Rectal smooth muscle tissue (tissue), 1 donor: ENCODE data around the gene PITPNC1.

Experiments used
- H3K27ac ChIP-seq: one replicate; pipeline ENCODE4 v1.7.0; 2013; ENCODE audit warnings: low read depth, low read length, inconsistent platforms
- H3K27me3 ChIP-seq: one replicate; pipeline ENCODE4 v1.7.0; 2013; ENCODE audit warnings: low read length; ENCODE audit not compliant: control insufficient read depth, insufficient read depth
- H3K36me3 ChIP-seq: one replicate; pipeline ENCODE4 v1.7.0; 2013; ENCODE audit warnings: low read length; ENCODE audit not compliant: control insufficient read depth, insufficient read depth
- H3K4me1 ChIP-seq: one replicate; pipeline ENCODE4 v1.7.0; 2013; ENCODE audit warnings: low read length; ENCODE audit not compliant: control insufficient read depth, insufficient read depth
- H3K4me3 ChIP-seq: one replicate; pipeline ENCODE4 v1.7.0; 2013; ENCODE audit warnings: low read length
- H3K9ac ChIP-seq: one replicate; pipeline ENCODE4 v1.7.0; 2013; ENCODE audit warnings: low read length

PITPNC1 gene

DNA sequence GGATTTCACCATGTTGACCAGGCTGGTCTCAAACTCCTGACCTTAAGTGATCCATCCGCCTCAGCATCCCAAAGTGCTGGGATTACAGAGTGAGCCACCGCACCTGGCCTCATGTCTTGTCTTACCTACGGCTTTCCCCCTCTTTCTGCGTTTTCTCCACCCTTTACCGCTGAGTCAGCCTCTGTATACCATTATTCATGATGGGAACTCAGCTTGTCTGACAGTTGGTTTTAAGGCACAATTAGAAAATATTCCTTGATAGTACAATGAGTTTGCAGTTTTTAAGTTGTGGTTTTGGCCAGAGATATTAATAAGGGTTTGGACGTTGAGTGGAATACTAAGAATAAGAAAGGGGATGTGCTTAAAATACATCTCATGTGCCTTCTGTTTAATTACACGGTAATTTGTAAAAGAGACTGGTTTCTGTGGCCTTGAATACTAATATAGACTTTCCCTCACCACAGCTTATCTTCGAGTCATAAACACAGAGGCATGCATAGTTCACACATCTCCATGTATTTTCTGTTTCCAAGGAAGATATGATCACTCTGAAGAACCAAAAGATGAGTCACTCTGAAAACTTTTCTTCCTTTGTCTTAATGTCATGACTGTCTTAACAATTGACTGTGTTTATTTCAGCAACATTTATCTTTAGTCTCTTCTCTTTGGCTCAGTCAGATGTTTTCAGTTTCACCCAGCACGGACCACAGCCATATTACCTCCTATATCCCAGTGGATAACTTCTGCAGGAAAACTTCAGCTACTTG lies 54.4 kb downstream of the PITPNC1 start:
- no peaks in the 10 kb centered on the region for H3K36me3 ChIP-seq
- no peaks in the 10 kb centered on the region for H3K27me3 ChIP-seq
- H3K9ac ChIP-seq: no peak overlapping the region
- H3K4me1 ChIP-seq: no peaks in the 10 kb centered on the region
- no peak overlapping the region for H3K4me3 ChIP-seq
- no peak overlapping the region for H3K27ac ChIP-seq

- H3K27ac ChIP-seq: no peak overlapping the region
- no peak overlapping the region for H3K4me3 ChIP-seq
- no peaks in the 10 kb centered on the region for H3K27me3 ChIP-seq
- no peak overlapping the region for H3K9ac ChIP-seq
- H3K36me3 ChIP-seq: no peaks in the 10 kb centered on the region
- no peaks in the 10 kb centered on the region for H3K4me1 ChIP-seq
Measured at GRCh38 chr17:67433248-67433924, 56.3 kb downstream of the PITPNC1 start.

GRCh38 chr17:67434061-67434525 lies 57.0 kb downstream of the PITPNC1 start:
- no peaks in the 10 kb centered on the region for H3K4me1 ChIP-seq
- H3K36me3 ChIP-seq: no peaks in the 10 kb centered on the region

DNA sequence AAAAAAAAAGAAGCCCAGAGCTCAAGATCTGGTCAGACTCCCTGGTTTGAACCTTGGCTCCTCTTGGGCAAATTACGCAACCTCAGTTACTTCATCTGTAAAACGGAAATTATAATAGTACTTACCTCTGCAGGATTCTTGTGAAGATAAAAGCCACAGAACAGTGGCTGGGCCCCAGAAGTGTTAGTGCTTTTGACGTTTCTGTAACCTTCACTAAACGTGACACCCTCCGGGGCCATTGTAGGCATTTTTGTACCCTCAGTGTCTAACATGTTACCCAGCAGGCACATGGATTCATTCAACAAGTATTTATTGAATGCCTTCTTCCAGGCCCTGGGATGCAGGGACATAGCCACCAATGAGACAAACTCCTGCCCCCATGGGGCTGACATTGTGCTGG lies 58.0 kb downstream of the PITPNC1 start:
- H3K36me3 ChIP-seq: no peaks in the 10 kb centered on the region
- H3K4me3 ChIP-seq: no peak overlapping the region
- no peak overlapping the region for H3K27ac ChIP-seq
- no peak overlapping the region for H3K9ac ChIP-seq
- no peaks in the 10 kb centered on the region for H3K4me1 ChIP-seq
- H3K27me3 ChIP-seq: no peaks in the 10 kb centered on the region

More at GRCh38 chr17:67434061-67434525, 57.0 kb downstream of the PITPNC1 start:
- Histone ChIP-seq H3K27ac (no peak overlapping the region), H3K9ac (no peak overlapping the region), H3K4me3 (no peak overlapping the region), H3K27me3 (no peaks in the 10 kb centered on the region)

DNA sequence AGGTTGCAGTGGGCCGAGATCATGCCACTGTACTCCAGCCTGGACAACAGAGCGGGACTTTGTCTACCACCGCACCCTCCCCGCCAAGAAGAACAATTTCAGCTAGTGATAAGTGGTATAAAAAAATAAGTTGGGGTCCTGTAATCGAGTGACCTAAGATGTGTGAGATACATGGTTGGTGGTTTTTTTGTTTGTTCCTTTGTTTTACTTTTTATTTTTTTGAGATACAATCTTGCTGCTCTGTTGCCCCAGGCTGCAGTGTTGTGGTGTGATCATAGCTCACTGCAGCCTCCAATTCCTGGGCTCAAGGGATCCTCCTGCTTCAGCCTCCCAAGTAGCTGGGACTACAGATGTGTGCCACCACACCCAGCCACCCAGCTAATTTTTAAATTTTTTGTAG lies 58.7 kb downstream of the PITPNC1 start:
- Histone ChIP-seq H3K36me3 (no peaks in the 10 kb centered on the region), H3K4me1 (no peaks in the 10 kb centered on the region), H3K9ac (no peak overlapping the region), H3K4me3 (no peak overlapping the region), H3K27ac (no peak overlapping the region), H3K27me3 (no peaks in the 10 kb centered on the region)

- no peak overlapping the region for H3K27ac ChIP-seq
- no peaks in the 10 kb centered on the region for H3K36me3 ChIP-seq
- no peak overlapping the region for H3K4me3 ChIP-seq
- no peaks in the 10 kb centered on the region for H3K4me1 ChIP-seq
- no peak overlapping the region for H3K9ac ChIP-seq
- H3K27me3 ChIP-seq: no peaks in the 10 kb centered on the region
Measured at GRCh38 chr17:67436233-67436632, 59.2 kb downstream of the PITPNC1 start.

- Histone ChIP-seq H3K4me1 (no peaks in the 10 kb centered on the region), H3K36me3 (no peaks in the 10 kb centered on the region), H3K27ac (no peak overlapping the region), H3K4me3 (no peak overlapping the region), H3K27me3 (no peaks in the 10 kb centered on the region), H3K9ac (no peak overlapping the region)
Measured at GRCh38 chr17:67438667-67439066, 61.6 kb downstream of the PITPNC1 start.

DNA sequence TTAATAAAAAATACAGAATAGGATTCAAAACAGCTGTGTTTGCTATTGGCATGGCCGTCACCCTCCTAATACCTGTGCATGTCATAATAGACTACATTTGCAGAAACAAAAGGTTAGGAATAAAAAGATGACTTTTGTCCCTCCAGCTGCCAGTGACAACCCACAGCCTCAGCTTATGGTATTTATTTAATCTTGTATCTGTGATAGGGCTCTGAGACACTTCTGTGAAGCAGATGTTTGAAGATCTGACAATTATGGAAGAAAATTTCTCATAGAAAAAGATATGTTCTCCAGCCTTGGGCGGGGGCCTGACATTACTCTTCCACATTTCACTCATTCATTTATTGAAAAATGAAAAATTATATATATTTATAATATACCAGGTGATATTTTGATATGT lies 62.2 kb downstream of the PITPNC1 start:
- Histone ChIP-seq H3K9ac (no peak overlapping the region), H3K27me3 (no peaks in the 10 kb centered on the region), H3K27ac (no peak overlapping the region), H3K36me3 (no peaks in the 10 kb centered on the region), H3K4me3 (no peak overlapping the region), H3K4me1 (no peaks in the 10 kb centered on the region)

DNA sequence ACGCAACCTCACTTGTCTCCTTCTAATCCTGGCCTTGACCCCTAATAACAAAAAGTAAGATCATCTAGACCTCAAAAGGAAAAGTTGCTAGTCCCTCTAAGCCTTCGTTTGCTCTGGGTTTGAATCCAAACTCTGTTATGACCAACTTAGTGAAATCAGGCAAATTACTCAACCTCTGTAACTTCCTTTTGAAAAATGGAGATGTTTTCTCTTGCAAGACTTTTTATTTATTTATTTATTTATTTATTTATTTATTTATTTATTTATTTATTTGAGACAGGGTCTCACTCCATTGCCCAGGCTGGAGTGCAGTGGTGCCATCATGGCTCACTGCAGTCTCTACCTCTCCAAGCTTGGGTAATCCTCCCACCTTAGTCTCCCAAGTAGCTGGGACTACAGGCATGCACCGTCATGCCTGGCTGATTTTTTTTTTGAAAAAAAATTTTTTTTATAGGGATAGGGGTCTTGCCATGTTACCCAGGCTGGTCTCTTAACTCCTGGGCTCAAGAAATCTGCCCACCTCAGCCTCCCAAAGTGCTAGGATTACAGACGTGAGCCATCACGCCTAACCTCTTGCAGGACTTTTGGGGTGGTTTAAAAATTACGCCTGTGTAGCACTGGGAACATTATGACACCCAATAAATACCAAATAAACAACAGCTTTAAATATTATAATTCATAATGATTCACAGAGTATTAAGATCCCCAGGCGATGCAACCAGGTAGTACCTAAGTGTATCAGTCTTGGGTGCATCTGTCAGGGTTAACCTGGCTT lies 63.4 kb downstream of the PITPNC1 start:
- Histone ChIP-seq H3K27ac (no peak overlapping the region), H3K9ac (no peak overlapping the region), H3K4me3 (no peak overlapping the region)

GRCh38 chr17:67441052-67441895 lies 64.2 kb downstream of the PITPNC1 start:
- Histone ChIP-seq H3K4me3 (peak overlapping the region; percentile 13), H3K4me1 (no peaks in the 10 kb centered on the region), H3K27me3 (no peaks in the 10 kb centered on the region), H3K9ac (no peak overlapping the region), H3K36me3 (no peaks in the 10 kb centered on the region), H3K27ac (no peak overlapping the region)

More for the DNA sequence above, 63.4 kb downstream of the PITPNC1 start:
- H3K4me1 ChIP-seq: no peaks in the 10 kb centered on the region
- no peaks in the 10 kb centered on the region for H3K36me3 ChIP-seq
- no peaks in the 10 kb centered on the region for H3K27me3 ChIP-seq

DNA sequence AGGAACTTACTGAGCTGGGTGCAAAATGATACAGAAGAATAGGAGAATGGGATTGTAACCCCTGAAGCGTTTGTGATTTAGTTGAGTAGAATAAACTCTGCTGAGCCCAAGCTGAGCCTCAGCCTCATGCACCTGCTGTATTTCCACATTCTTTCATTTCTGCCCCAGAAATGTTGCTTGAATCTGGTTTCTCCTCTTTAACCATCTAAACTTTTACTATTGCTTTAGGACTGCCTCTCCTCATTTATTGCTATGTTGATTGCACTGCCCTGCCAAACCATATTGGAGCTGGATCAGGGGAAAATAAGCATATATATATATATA lies 64.8 kb downstream of the PITPNC1 start:
- Histone ChIP-seq H3K4me3 (no peak overlapping the region), H3K4me1 (no peaks in the 10 kb centered on the region), H3K27me3 (no peaks in the 10 kb centered on the region), H3K27ac (no peak overlapping the region), H3K9ac (no peak overlapping the region), H3K36me3 (no peaks in the 10 kb centered on the region)
